ENCODE data around the gene OSGEP. TPM values are rescaled to one million over a fixed set of nuclear protein-coding genes. Genes with fewer than 3 reads are reported as not detected.

OSGEP gene
- total RNA-seq, 1 experiment from 2014 or later, result 46.2 TPM

DNA sequence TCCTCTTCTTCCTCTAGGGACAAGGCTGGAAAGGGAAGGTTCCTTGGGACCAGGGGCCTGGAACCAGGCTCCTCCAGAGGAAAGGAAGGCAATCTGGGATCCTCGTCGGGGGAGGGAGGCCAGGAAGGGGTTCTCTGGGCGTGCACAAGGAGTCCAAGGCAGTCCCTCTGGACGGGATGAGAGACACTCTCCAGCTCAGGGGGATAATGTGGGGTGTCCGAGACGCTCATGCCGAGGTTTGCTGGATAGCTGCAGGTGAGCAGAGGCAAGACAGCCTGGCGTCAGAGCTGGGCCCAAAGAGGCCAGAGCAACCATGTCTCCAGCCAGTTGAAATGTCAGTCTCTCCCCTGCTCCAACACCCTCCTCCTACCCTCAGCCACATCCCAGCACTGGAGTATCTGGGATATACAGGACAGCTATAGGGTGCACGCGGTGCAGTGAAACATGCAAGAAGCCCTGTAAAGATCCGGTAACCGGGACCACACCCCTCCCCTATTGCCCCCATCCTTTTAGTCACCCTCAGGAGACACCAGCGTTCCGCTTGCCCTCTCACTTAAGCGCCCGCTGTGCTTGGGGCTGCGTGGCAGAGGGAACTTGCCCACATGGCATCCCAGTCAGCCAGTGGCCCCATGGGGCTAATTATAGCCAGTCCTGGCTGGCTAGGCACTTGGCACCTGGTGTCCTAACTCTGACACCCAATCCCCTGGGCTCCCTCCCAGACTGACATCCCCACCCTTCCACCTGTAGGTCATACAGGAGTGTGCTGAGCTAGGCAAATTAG is 18.8 kb downstream of the OSGEP start, which contains the start of gene KLHL33:
Gene KLHL33, minus strand, starts transcription at position 585 of the 781 bp plus-strand sequence. Its CDS starts 355 bp downstream, at position 230.
- Mint-ChIP-seq H3K36me3 (ENCODE audit: insufficient read depth, unreplicated experiment) (no peaks in the 10 kb centered on the region), H3K9me3 (ENCODE audit: low read depth, unreplicated experiment) (no peaks in the 10 kb centered on the region), H3K4me3 (ENCODE audit: low read depth, unreplicated experiment) (no peak within 1 kb of the TSS), H3K4me1 (ENCODE audit: low read depth, unreplicated experiment) (no peaks in the 10 kb centered on the region), H3K27me3 (ENCODE audit: unreplicated experiment) (peaks cover 15% of the 10 kb centered on the region), H3K27ac (ENCODE audit: unreplicated experiment) (no peak within 1 kb of the TSS)
- intact Hi-C loops (cut with micrococcal nuclease; ENCODE audit: unreplicated experiment), result no loop called here
- BruUV-seq (replicated peaks), result no TSS peak
- TF ChIP-seq, protein P1, sequence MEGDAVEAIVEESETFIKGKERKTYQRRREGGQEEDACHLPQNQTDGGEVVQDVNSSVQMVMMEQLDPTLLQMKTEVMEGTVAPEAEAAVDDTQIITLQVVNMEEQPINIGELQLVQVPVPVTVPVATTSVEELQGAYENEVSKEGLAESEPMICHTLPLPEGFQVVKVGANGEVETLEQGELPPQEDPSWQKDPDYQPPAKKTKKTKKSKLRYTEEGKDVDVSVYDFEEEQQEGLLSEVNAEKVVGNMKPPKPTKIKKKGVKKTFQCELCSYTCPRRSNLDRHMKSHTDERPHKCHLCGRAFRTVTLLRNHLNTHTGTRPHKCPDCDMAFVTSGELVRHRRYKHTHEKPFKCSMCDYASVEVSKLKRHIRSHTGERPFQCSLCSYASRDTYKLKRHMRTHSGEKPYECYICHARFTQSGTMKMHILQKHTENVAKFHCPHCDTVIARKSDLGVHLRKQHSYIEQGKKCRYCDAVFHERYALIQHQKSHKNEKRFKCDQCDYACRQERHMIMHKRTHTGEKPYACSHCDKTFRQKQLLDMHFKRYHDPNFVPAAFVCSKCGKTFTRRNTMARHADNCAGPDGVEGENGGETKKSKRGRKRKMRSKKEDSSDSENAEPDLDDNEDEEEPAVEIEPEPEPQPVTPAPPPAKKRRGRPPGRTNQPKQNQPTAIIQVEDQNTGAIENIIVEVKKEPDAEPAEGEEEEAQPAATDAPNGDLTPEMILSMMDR (IDR thresholded peaks at IDR 0.05; ENCODE audit: unreplicated experiment), result no peak
- CTCF ChIA-PET, result no interaction called here
- no peak for DNase-seq

- Mint-ChIP-seq H3K4me1 (ENCODE audit: low read depth, unreplicated experiment) (no peaks in the 10 kb centered on the region), H3K36me3 (ENCODE audit: insufficient read depth, unreplicated experiment) (no peaks in the 10 kb centered on the region), H3K27me3 (ENCODE audit: unreplicated experiment) (peaks cover 15% of the 10 kb centered on the region), H3K27ac (ENCODE audit: unreplicated experiment) (no peak overlapping the region), H3K4me3 (ENCODE audit: low read depth, unreplicated experiment) (no peak overlapping the region), H3K9me3 (ENCODE audit: low read depth, unreplicated experiment) (no peaks in the 10 kb centered on the region)
- BruUV-seq (replicated peaks), result no TSS peak
- no peak for DNase-seq
- CTCF ChIA-PET, result no interaction called here
- TF ChIP-seq, protein P1 (IDR thresholded peaks at IDR 0.05; ENCODE audit: unreplicated experiment), result no peak
- intact Hi-C loops (cut with micrococcal nuclease; ENCODE audit: unreplicated experiment), result no loop called here
Measured at GRCh38 chr14:20434701-20435581, 19.7 kb downstream of the OSGEP start.

GRCh38 chr14:20429801-20430669 is 24.6 kb downstream of the OSGEP start:
- intact Hi-C loops (cut with micrococcal nuclease; ENCODE audit: unreplicated experiment), result no loop called here
- TF ChIP-seq, protein P1 (IDR thresholded peaks at IDR 0.05; ENCODE audit: unreplicated experiment), result no peak
- H3K36me3 Mint-ChIP-seq (ENCODE audit: insufficient read depth, unreplicated experiment), result no peaks in the 10 kb centered on the region
- no peak overlapping the region for H3K4me3 Mint-ChIP-seq (ENCODE audit: low read depth, unreplicated experiment)
- H3K9me3 Mint-ChIP-seq (ENCODE audit: low read depth, unreplicated experiment), result no peaks in the 10 kb centered on the region
- no peak for DNase-seq
- CTCF ChIA-PET, result no interaction called here
- no peak overlapping the region for H3K27ac Mint-ChIP-seq (ENCODE audit: unreplicated experiment)
- peaks cover 20% of the 10 kb centered on the region for H3K4me1 Mint-ChIP-seq (ENCODE audit: low read depth, unreplicated experiment)
- no peaks in the 10 kb centered on the region for H3K27me3 Mint-ChIP-seq (ENCODE audit: unreplicated experiment)
- BruUV-seq (replicated peaks), result no TSS peak

DNA sequence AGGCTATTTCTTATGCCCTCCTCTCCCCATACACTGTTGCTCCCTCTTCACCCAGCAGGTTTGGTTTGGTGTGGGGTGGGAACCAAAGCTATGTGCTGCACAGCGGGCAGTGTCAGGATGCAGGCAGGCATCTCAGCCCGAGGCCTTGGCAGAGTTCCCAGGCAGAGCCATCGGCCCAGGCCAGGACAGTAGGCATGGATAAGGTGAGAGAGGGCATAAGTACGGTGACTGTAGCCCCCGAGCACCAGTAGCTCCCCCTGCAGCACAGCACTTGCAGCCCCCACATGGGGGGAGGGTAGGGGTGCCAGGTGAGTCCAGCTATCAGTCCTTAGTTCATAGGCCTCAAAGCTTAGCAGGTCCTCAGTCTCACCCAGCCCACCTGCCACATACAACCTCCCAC is 25.8 kb downstream of the OSGEP start:
- Mint-ChIP-seq H3K27ac (ENCODE audit: unreplicated experiment) (no peak overlapping the region), H3K9me3 (ENCODE audit: low read depth, unreplicated experiment) (peaks cover 2% of the 10 kb centered on the region), H3K4me1 (ENCODE audit: low read depth, unreplicated experiment) (peaks cover 29% of the 10 kb centered on the region), H3K4me3 (ENCODE audit: low read depth, unreplicated experiment) (no peak overlapping the region), H3K36me3 (ENCODE audit: insufficient read depth, unreplicated experiment) (no peaks in the 10 kb centered on the region), H3K27me3 (ENCODE audit: unreplicated experiment) (no peaks in the 10 kb centered on the region)
- DNase-seq, result no peak
- TF ChIP-seq, protein P1 (IDR thresholded peaks at IDR 0.05; ENCODE audit: unreplicated experiment), result no peak
- intact Hi-C loops (cut with micrococcal nuclease; ENCODE audit: unreplicated experiment), result no loop called here
- no TSS peak for BruUV-seq (replicated peaks)
- CTCF ChIA-PET, result no interaction called here
